Glutamatergic neuron (in vitro differentiated cells): ENCODE results near the gene SRGAP1. TPM values are rescaled to one million over a fixed set of nuclear protein-coding genes. Genes with fewer than 3 reads are reported as not detected.

Source experiments
- DNase-seq: peaks from one replicate; pipeline ENCODE4 v3.0.0; 2022
- H3K27ac Mint-ChIP-seq: one replicate; pipeline ENCODE4 v1.8.0; 2020; ENCODE audit warnings: mild to moderate bottlenecking, mixed read lengths, inconsistent platforms; ENCODE audit not compliant: unreplicated experiment
- H3K27me3 Mint-ChIP-seq: one replicate; pipeline ENCODE4 v1.8.0; 2020; ENCODE audit warnings: mild to moderate bottlenecking, moderate library complexity, mixed read lengths, inconsistent platforms; ENCODE audit not compliant: unreplicated experiment
- H3K36me3 Mint-ChIP-seq: one replicate; pipeline ENCODE4 v1.8.0; 2020; ENCODE audit warnings: mild to moderate bottlenecking, mixed read lengths, inconsistent platforms; ENCODE audit not compliant: unreplicated experiment
- H3K4me1 Mint-ChIP-seq: one replicate; pipeline ENCODE4 v1.8.0; 2020; ENCODE audit warnings: mild to moderate bottlenecking, low read depth, mixed read lengths, inconsistent platforms; ENCODE audit not compliant: unreplicated experiment
- H3K4me3 Mint-ChIP-seq: one replicate; pipeline ENCODE4 v1.8.0; 2020; ENCODE audit warnings: mild to moderate bottlenecking, mixed read lengths, inconsistent platforms; ENCODE audit not compliant: unreplicated experiment
- H3K9me3 Mint-ChIP-seq: one replicate; pipeline ENCODE4 v1.8.0; 2020; ENCODE audit warnings: mild to moderate bottlenecking, moderate library complexity, mixed read lengths, inconsistent platforms; ENCODE audit not compliant: unreplicated experiment
- total RNA-seq: library from RNA; stranded (reverse); fragmentation: NEBNext Ultra II Directional; extraction: Animal tissue kit (Norgen Biotek cat#: 25700); gene quantifications from one replicate; pipeline ENCODE4 v1.2.1, GENCODE V29; 2021; ENCODE audit not compliant: unreplicated experiment
- TF ChIP-seq, protein P1 (sequence below): fragments of 200-600 bp; sonication (generic); IDR thresholded peaks from one replicate; pipeline ENCODE4 v1.5.0; 2021; ENCODE audit not compliant: partially characterized antibody, unreplicated experiment

Gene SRGAP1
- total RNA-seq, 1 donor from 2014 or later, result 52.0 TPM

DNA sequence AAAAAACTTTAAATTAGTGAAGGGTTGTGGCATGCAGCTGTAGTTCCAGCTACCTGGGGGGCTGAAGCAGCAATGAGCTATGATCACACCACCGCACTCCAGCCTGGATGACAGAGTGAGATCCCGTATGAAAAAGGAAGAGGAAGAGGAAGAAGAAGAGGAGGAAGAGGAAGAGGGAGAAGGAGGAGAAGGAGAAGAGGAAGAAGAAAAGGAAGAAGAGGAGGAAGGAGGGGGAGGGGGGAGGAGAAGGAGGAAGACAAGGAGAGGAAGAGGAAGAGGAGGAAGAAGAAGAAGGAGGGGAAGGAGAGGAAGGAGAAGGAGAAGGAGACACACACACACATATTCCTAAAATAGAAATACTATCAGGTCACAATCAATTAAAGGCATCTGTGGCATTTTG lies 32.7 kb upstream of the SRGAP1 start:
- TF ChIP-seq, protein P1, sequence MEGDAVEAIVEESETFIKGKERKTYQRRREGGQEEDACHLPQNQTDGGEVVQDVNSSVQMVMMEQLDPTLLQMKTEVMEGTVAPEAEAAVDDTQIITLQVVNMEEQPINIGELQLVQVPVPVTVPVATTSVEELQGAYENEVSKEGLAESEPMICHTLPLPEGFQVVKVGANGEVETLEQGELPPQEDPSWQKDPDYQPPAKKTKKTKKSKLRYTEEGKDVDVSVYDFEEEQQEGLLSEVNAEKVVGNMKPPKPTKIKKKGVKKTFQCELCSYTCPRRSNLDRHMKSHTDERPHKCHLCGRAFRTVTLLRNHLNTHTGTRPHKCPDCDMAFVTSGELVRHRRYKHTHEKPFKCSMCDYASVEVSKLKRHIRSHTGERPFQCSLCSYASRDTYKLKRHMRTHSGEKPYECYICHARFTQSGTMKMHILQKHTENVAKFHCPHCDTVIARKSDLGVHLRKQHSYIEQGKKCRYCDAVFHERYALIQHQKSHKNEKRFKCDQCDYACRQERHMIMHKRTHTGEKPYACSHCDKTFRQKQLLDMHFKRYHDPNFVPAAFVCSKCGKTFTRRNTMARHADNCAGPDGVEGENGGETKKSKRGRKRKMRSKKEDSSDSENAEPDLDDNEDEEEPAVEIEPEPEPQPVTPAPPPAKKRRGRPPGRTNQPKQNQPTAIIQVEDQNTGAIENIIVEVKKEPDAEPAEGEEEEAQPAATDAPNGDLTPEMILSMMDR, result no peak
- Mint-ChIP-seq H3K4me3 (no peak overlapping the region), H3K27me3 (peaks cover 1% of the 10 kb centered on the region), H3K4me1 (no peaks in the 10 kb centered on the region), H3K27ac (no peak overlapping the region), H3K9me3 (no peaks in the 10 kb centered on the region), H3K36me3 (no peaks in the 10 kb centered on the region)
- no peak for DNase-seq

DNA sequence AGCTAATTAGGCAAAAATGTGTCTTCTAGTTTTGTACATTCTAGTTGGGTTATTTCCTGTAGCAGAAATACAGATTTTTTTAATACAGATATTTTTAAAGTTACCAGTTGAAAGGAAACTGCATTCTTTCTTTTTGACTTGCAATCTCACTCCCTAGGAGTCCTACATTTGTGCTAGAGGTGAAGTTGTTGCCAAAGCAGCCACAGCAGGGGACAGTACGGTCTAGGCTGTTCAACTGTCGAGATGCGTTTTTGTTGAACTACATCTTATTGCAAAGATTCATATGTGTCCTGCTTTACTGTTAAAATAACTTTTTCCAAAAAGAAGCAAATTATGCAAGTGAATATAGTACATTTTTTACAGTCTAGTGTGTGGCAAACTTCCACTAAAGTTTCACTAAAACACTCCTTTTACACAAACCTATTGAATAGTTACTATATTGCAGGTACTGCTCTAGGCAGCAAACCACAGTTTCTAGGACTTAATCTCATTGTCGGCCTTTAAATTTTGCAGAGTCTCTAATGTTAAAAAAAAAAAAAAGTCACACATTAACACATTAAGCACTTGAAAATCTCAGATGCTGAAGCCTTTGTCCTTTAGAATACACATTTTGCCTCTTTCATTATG lies 30.2 kb upstream of the SRGAP1 start:
- no peak overlapping the region for H3K4me3 Mint-ChIP-seq
- H3K4me1 Mint-ChIP-seq, result no peaks in the 10 kb centered on the region
- no peak overlapping the region for H3K27ac Mint-ChIP-seq
- no peaks in the 10 kb centered on the region for H3K9me3 Mint-ChIP-seq
- H3K27me3 Mint-ChIP-seq, result peaks cover 1% of the 10 kb centered on the region
- DNase-seq, result no peak
- TF ChIP-seq, protein P1, result no peak
- no peaks in the 10 kb centered on the region for H3K36me3 Mint-ChIP-seq

DNA sequence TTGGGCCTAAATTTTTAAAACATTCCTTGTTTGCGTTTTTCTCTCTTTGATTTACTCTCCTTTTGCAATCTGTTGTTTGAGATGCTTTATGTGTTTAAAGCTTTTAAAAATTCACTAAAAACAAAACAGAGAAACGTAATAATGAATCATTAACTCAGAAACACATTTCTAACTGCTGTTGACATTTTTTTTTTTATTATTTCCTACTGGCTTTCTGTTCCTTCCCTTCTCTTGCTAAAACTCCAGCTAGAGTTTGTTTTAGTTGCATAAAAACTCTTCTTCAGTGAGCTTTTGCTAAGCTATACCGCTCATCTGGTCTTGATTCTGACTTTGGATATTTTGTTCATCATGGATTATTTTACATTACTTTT lies 29.0 kb upstream of the SRGAP1 start:
- H3K27me3 Mint-ChIP-seq, result peaks cover 1% of the 10 kb centered on the region
- TF ChIP-seq, protein P1, result no peak
- no peak for DNase-seq
- no peaks in the 10 kb centered on the region for H3K36me3 Mint-ChIP-seq
- H3K4me3 Mint-ChIP-seq, result no peak overlapping the region
- H3K27ac Mint-ChIP-seq, result no peak overlapping the region
- H3K9me3 Mint-ChIP-seq, result no peaks in the 10 kb centered on the region
- H3K4me1 Mint-ChIP-seq, result no peaks in the 10 kb centered on the region

DNA sequence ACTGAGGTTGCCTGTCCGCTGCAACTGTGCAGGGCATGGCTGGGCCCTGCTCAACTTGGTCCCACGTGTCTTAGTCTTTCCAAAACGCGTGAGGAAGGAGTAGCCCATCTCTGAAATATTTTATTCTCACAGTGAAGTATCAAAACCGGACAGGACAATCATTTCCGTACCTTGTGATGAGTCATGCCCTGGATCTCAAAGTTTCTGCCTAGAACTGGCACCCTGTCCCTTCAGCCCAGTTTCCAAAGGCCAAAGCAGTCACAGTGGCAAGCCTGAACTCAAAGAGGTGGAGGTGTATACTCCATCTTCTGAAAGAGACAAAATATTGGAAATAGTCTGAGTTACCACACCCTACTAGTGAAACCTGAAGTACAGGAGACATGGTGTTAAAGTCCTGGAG lies 28.5 kb upstream of the SRGAP1 start:
- H3K36me3 Mint-ChIP-seq, result no peaks in the 10 kb centered on the region
- peaks cover 1% of the 10 kb centered on the region for H3K27me3 Mint-ChIP-seq
- TF ChIP-seq, protein P1, result no peak
- H3K4me1 Mint-ChIP-seq, result no peaks in the 10 kb centered on the region
- no peaks in the 10 kb centered on the region for H3K9me3 Mint-ChIP-seq
- H3K27ac Mint-ChIP-seq, result no peak overlapping the region
- no peak for DNase-seq
- H3K4me3 Mint-ChIP-seq, result no peak overlapping the region

DNA sequence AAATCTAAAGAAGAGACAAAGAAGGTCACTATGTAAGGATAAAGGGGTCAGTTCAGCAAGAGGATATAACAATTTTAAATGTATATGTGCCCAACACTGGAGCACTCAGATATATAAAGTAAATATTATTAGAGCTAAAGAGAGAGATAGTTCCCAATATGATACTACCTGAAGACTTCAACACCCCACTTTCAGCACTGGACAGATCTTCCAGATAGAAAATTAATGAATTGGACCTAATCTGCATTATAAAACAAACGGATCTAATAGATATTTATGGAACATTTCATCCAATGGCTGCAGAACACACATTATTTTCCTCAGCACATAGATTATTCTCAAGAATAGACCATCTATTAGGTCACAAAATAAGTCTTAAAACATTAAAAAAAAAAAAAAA lies 24.1 kb upstream of the SRGAP1 start:
- DNase-seq, result no peak
- no peak overlapping the region for H3K4me3 Mint-ChIP-seq

More for the DNA sequence above, 24.1 kb upstream of the SRGAP1 start:
- peaks cover 4% of the 10 kb centered on the region for H3K9me3 Mint-ChIP-seq
- H3K27me3 Mint-ChIP-seq, result no peaks in the 10 kb centered on the region
- H3K36me3 Mint-ChIP-seq, result no peaks in the 10 kb centered on the region
- no peaks in the 10 kb centered on the region for H3K4me1 Mint-ChIP-seq
- TF ChIP-seq, protein P1, result no peak
- H3K27ac Mint-ChIP-seq, result no peak overlapping the region
